Activated CD4-positive, alpha-beta T cell treated with anti-CD3 and anti-CD28 coated beads for 24 hours (primary cell): Measurements from ENCODE around the gene MSANTD7.
"Not testable (repeated sequence)": the region's sequence is repeated elsewhere in the genome, so short reads cannot be mapped to it uniquely, and the experiment has no call there.

Source experiments
- DNase-seq, 2 donors: peaks; one replicate each; pipeline ENCODE4 v3.0.0-alpha.2; 2020; ENCODE audit warnings: low read depth in 2 of 2

The MSANTD7 gene

GRCh38 chr10:14837003-14837756 lies 926 bp upstream of the MSANTD7 start:
- DNase-seq = no peak

- DNase-seq = peak in 1 of 2 donors; percentile 5
Measured at GRCh38 chr10:14838582-14839304, 637 bp downstream of the MSANTD7 start.

- no peak for DNase-seq
Measured at GRCh38 chr10:14839305-14839695, 1.2 kb downstream of the MSANTD7 start.

- no peak for DNase-seq
Measured at GRCh38 chr10:14840178-14840577, 2.1 kb downstream of the MSANTD7 start.

GRCh38 chr10:14843327-14843988 lies 5.4 kb downstream of the MSANTD7 start:
- no peak for DNase-seq

GRCh38 chr10:14844948-14845347 lies 6.8 kb downstream of the MSANTD7 start:
- no peak for DNase-seq

GRCh38 chr10:14852236-14852635 lies 14.1 kb downstream of the MSANTD7 start:
- DNase-seq = no peak

GRCh38 chr10:14855453-14855852 lies 17.3 kb downstream of the MSANTD7 start:
- DNase-seq = no peak

- no peak for DNase-seq
Measured at GRCh38 chr10:14858338-14858960, 20.3 kb downstream of the MSANTD7 start.

- DNase-seq = no peak
Measured at GRCh38 chr10:14859043-14859442, 20.9 kb downstream of the MSANTD7 start.

GRCh38 chr10:14859775-14860174 lies 21.7 kb downstream of the MSANTD7 start:
- no peak for DNase-seq

- no peak for DNase-seq
Measured at GRCh38 chr10:14860791-14861190, 22.7 kb downstream of the MSANTD7 start.

GRCh38 chr10:14864466-14864865 lies 26.4 kb downstream of the MSANTD7 start:
- not testable (repeated sequence) for DNase-seq

GRCh38 chr10:14864871-14865270 lies 26.8 kb downstream of the MSANTD7 start:
- DNase-seq = not testable (repeated sequence)

- DNase-seq = no peak
Measured at GRCh38 chr10:14873090-14873760, 35.1 kb downstream of the MSANTD7 start.

GRCh38 chr10:14875941-14876340 lies 37.8 kb downstream of the MSANTD7 start:
- no peak for DNase-seq

GRCh38 chr10:14876764-14877163 lies 38.7 kb downstream of the MSANTD7 start:
- no peak for DNase-seq

GRCh38 chr10:14878266-14879123 lies 40.4 kb downstream of the MSANTD7 start, which contains the start of gene SUV39H2:
TSS of gene SUV39H2 (plus strand) at chr10:14878866. CDS start at chr10:14878889, 23 bp downstream.
- DNase-seq = peak; percentile 87 to 89

- peak; percentile 11 to 22 for DNase-seq
Measured at GRCh38 chr10:14879124-14879927, 41.2 kb downstream of the MSANTD7 start.

GRCh38 chr10:14879928-14880193 lies 41.8 kb downstream of the MSANTD7 start:
- DNase-seq = no peak
